HepG2 (cell line): ENCODE results near the gene RBCK1. TPM values are rescaled to one million over a fixed set of nuclear protein-coding genes. Genes with fewer than 3 reads are reported as not detected.
A peak's percentile ranks its signal among the peaks of the same experiment; 100 is the strongest.

Experiments
- BCL6 ChIP-seq: IDR thresholded peaks from 2 replicates; pipeline ENCODE4 v1.6.1; 2016; ENCODE audit warnings: missing genetic modification reagents, missing compliant biosample characterization
- KDM2A ChIP-seq: sonication (generic); formaldehyde crosslinking; IDR thresholded peaks from 2 replicates; pipeline ENCODE4 v1.4.0; 2020; ENCODE audit warnings: low read depth, missing genetic modification reagents, borderline replicate concordance
- MXD4 ChIP-seq: IDR thresholded peaks from 2 replicates; pipeline ENCODE4 v1.6.1; 2016; ENCODE audit warnings: mild to moderate bottlenecking, missing biosample characterization, missing genetic modification reagents
- NFATC3 ChIP-seq: sonication (generic); formaldehyde crosslinking; IDR thresholded peaks from 2 replicates; pipeline ENCODE4 v1.5.1; 2020; ENCODE audit warnings: mild to moderate bottlenecking, missing genetic modification reagents
- PHF21A ChIP-seq: sonication (generic); formaldehyde crosslinking; IDR thresholded peaks from 2 replicates; pipeline ENCODE4 v1.5.0; 2020; ENCODE audit warnings: mild to moderate bottlenecking, missing genetic modification reagents
- RBM22 ChIP-seq: fragments of 200-400 bp; formaldehyde crosslinking; optimal IDR thresholded peaks from 2 replicates; pipeline ENCODE3; 2017; ENCODE audit warnings: mild to moderate bottlenecking, low read length, moderate library complexity
- SP2 ChIP-seq: sonication (generic); formaldehyde crosslinking; IDR thresholded peaks from 2 replicates; pipeline ENCODE4 v1.5.1; 2020; ENCODE audit warnings: mild to moderate bottlenecking, missing genetic modification reagents
- SSRP1 ChIP-seq: IDR thresholded peaks from 2 replicates; pipeline ENCODE4 v1.6.1; 2016; ENCODE audit warnings: control low read depth
- STAT5B ChIP-seq: sonication (generic); formaldehyde crosslinking; IDR thresholded peaks from 2 replicates; pipeline ENCODE4 v1.4.0; 2020; ENCODE audit warnings: missing genetic modification reagents
- TBX3 ChIP-seq: fragments of 450-650 bp; IDR thresholded peaks from 2 replicates; pipeline ENCODE4 v1.6.1; 2017; ENCODE audit warnings: antibody characterized with exemption, mild to moderate bottlenecking, inconsistent platforms, borderline replicate concordance
- TOPORS ChIP-seq: sonication (generic); formaldehyde crosslinking; IDR thresholded peaks from 2 replicates; pipeline ENCODE4 v1.8.0; 2023; ENCODE audit warnings: mild to moderate bottlenecking, missing genetic modification reagents
- ZBTB21 ChIP-seq: sonication (generic); formaldehyde crosslinking; IDR thresholded peaks from 2 replicates; pipeline ENCODE4 v1.4.0; 2020; ENCODE audit warnings: missing genetic modification reagents
- ZFP36 ChIP-seq: fragments of 150-350 bp; IDR thresholded peaks from 2 replicates; pipeline ENCODE4 v1.6.1; 2018; ENCODE audit warnings: borderline replicate concordance, low read length, low read depth; ENCODE audit not compliant: partially characterized antibody
- ZFP36L1 ChIP-seq: sonication (generic); formaldehyde crosslinking; IDR thresholded peaks from 2 replicates; pipeline ENCODE4 v1.8.0; 2022; ENCODE audit warnings: mild to moderate bottlenecking, missing genetic modification reagents, moderate library complexity
- ZNF543 ChIP-seq: sonication (generic); formaldehyde crosslinking; IDR thresholded peaks from 2 replicates; pipeline ENCODE4 v1.4.0; 2020; ENCODE audit warnings: mild to moderate bottlenecking, missing genetic modification reagents
- ZNF546 ChIP-seq: sonication (generic); formaldehyde crosslinking; conservative IDR thresholded peaks from 2 replicates; pipeline ENCODE4 v1.8.1; 2023; ENCODE audit warnings: mild to moderate bottlenecking, missing genetic modification reagents
- ZNF577 ChIP-seq: sonication (generic); formaldehyde crosslinking; IDR thresholded peaks from 2 replicates; pipeline ENCODE4 v1.4.0; 2020; ENCODE audit warnings: mild to moderate bottlenecking, low read depth, missing genetic modification reagents, borderline replicate concordance
- ZNF737 ChIP-seq: sonication (generic); formaldehyde crosslinking; IDR thresholded peaks from 2 replicates; pipeline ENCODE4 v1.5.0; 2020; ENCODE audit warnings: missing genetic modification reagents, mild to moderate bottlenecking, borderline replicate concordance
- polyA plus RNA-seq, 8 experiments: library from polyadenylated mRNA; depleted of rRNA in 3 of 8; stranded (reverse) in 7 of 8; unstranded in 1 of 8; fragments of >200 nt; fragmentation: Illumina TruSeq in 4 of 8; extraction: Trizol in 4 of 8; gene quantifications; 2 replicates each; pipeline versions ENCODE4 v1.2.1 to v1.2.3, GENCODE V29; 2011 to 2016; ENCODE audit warnings: low read depth in 4 of 8, missing spikeins in 1 of 8, mixed read lengths in 1 of 8; ENCODE audit not compliant: insufficient read depth in 1 of 8
- total RNA-seq, 5 experiments: library from RNA; depleted of rRNA; stranded (reverse); fragments of >200 nt; fragmentation: Illumina TruSeq; extraction: Trizol; gene quantifications; 2 replicates each; pipeline ENCODE4 v1.2.3, GENCODE V29; 2016; ENCODE audit warnings: low read depth in 1 of 5
- TF ChIP-seq, protein P1 (sequence below): sonication (generic); formaldehyde crosslinking; IDR thresholded peaks from 2 replicates; pipeline ENCODE4 v1.5.0; 2020; ENCODE audit warnings: missing genetic modification reagents
- TF ChIP-seq, protein P2 (sequence below), 2 experiments: sonication (generic) in 1 of 2; formaldehyde crosslinking in 1 of 2; IDR thresholded peaks; 2 replicates each; pipeline versions ENCODE4 v1.6.1 to v1.9.0; 2014 to 2022; ENCODE audit warnings: antibody characterized with exemption in 1 of 2, borderline replicate concordance in 1 of 2, inconsistent platforms in 1 of 2, low read depth in 1 of 2, missing genetic modification reagents in 1 of 2
- TF ChIP-seq, protein P3 (sequence below): sonication (generic); formaldehyde crosslinking; IDR thresholded peaks from 2 replicates; pipeline ENCODE4 v1.4.0; 2020; ENCODE audit warnings: missing genetic modification reagents

RBCK1 gene
- total and polyA plus RNA-seq, 2 of the 13 experiments (the other 11 are each of a cell fraction or from before 2014, with no cell fraction given): 149 to 215 TPM

DNA sequence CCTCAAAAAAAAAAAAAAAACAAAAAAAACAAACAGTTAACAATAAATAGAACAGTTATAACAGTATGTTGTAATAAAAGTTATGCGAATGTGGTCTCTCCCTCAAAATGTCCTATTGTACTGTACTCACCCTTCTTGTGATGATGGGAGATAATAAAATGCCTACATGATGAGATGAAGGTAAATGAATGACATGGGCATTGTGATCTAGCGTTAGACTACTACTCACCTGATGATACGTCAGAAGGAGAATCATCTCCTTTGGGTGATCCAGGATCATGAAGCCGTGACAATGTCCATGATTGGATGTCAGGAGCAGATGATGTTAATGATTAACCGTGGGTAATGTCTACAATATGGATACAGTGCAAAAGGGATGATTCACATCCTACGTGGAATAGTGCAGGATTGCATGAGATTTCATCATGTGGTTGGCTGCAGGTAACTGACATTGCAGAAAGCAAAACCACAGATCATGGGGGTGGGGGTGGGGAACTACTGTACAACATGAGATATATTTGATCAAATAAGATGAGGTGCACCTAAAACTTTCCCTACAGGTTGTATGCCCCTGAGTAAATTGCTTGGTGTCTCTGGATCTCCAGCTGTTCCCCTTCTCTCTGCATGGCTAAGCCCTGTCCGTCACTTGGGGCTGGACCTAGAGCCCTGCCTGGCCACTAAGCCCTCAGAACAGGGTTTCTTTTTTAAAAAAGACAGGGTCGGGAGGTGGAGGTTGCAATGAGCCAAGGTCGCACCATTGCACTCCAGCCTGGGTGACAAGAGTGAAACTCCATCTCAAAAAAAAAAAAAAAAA is 6.2 kb upstream of the RBCK1 start (continued):
- TF ChIP-seq BCL6 (CRISPR knock-in tag) (peak; percentile 57; the same call in 1 of the 2 replicates), SSRP1 (CRISPR knock-in tag) (no peak; the same call in 1 of the 2 replicates), TBX3 (peak; percentile 49; the same call in 1 of the 2 replicates), PHF21A (CRISPR knock-in tag) (peak; percentile 80), SP2 (no peak), ZFP36 (no peak), ZNF577 (no peak), ZNF546 (CRISPR knock-in tag) (peak; percentile 74; the same call in 1 of the 2 replicates), ZNF737 (no peak; the same call in 1 of the 2 replicates), KDM2A (peak; percentile 69), ZBTB21 (CRISPR knock-in tag) (peak; percentile 96), STAT5B (CRISPR knock-in tag) (0 out of 2 replicates have a peak, but pooled peaks have one; percentile 11), NFATC3 (CRISPR knock-in tag) (no peak), MXD4 (CRISPR knock-in tag) (peak; percentile 76; the same call in 1 of the 2 replicates), RBM22 (peak; percentile 57), ZNF543 (0 out of 2 replicates have a peak, but pooled peaks have one; percentile 2), TOPORS (CRISPR knock-in tag) (0 out of 2 replicates have a peak, but pooled peaks have one; percentile 51), ZFP36L1 (CRISPR knock-in tag) (no peak)
- TF ChIP-seq, protein P1, sequence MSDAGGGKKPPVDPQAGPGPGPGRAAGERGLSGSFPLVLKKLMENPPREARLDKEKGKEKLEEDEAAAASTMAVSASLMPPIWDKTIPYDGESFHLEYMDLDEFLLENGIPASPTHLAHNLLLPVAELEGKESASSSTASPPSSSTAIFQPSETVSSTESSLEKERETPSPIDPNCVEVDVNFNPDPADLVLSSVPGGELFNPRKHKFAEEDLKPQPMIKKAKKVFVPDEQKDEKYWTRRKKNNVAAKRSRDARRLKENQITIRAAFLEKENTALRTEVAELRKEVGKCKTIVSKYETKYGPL (CRISPR knock-in tag): no peak
- TF ChIP-seq, protein P2, sequence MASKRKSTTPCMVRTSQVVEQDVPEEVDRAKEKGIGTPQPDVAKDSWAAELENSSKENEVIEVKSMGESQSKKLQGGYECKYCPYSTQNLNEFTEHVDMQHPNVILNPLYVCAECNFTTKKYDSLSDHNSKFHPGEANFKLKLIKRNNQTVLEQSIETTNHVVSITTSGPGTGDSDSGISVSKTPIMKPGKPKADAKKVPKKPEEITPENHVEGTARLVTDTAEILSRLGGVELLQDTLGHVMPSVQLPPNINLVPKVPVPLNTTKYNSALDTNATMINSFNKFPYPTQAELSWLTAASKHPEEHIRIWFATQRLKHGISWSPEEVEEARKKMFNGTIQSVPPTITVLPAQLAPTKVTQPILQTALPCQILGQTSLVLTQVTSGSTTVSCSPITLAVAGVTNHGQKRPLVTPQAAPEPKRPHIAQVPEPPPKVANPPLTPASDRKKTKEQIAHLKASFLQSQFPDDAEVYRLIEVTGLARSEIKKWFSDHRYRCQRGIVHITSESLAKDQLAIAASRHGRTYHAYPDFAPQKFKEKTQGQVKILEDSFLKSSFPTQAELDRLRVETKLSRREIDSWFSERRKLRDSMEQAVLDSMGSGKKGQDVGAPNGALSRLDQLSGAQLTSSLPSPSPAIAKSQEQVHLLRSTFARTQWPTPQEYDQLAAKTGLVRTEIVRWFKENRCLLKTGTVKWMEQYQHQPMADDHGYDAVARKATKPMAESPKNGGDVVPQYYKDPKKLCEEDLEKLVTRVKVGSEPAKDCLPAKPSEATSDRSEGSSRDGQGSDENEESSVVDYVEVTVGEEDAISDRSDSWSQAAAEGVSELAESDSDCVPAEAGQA (IDR thresholded peaks at IDR 0.05; ENCODE audit: low read depth): peak; percentile 90
- TF ChIP-seq, protein P2 (CRISPR knock-in tag; IDR thresholded peaks at IDR 0.05; ENCODE audit: borderline replicate concordance): no peak
- TF ChIP-seq, protein P3, sequence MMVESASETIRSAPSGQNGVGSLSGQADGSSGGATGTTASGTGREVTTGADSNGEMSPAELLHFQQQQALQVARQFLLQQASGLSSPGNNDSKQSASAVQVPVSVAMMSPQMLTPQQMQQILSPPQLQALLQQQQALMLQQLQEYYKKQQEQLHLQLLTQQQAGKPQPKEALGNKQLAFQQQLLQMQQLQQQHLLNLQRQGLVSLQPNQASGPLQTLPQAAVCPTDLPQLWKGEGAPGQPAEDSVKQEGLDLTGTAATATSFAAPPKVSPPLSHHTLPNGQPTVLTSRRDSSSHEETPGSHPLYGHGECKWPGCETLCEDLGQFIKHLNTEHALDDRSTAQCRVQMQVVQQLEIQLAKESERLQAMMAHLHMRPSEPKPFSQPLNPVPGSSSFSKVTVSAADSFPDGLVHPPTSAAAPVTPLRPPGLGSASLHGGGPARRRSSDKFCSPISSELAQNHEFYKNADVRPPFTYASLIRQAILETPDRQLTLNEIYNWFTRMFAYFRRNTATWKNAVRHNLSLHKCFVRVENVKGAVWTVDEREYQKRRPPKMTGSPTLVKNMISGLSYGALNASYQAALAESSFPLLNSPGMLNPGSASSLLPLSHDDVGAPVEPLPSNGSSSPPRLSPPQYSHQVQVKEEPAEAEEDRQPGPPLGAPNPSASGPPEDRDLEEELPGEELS (CRISPR knock-in tag): peak; percentile 84
